CD4-positive, alpha-beta T cell treated with Interleukin-10 for 1 hour (primary cell): ENCODE measurements around the gene AGO1.
"Not testable (repeated sequence)": the region's sequence is repeated elsewhere in the genome, so short reads cannot be mapped to it uniquely, and the experiment has no call there.

Experiments
- DNase-seq: peaks from one replicate; pipeline ENCODE4 v3.0.0-alpha.2; 2020

AGO1 gene

DNA sequence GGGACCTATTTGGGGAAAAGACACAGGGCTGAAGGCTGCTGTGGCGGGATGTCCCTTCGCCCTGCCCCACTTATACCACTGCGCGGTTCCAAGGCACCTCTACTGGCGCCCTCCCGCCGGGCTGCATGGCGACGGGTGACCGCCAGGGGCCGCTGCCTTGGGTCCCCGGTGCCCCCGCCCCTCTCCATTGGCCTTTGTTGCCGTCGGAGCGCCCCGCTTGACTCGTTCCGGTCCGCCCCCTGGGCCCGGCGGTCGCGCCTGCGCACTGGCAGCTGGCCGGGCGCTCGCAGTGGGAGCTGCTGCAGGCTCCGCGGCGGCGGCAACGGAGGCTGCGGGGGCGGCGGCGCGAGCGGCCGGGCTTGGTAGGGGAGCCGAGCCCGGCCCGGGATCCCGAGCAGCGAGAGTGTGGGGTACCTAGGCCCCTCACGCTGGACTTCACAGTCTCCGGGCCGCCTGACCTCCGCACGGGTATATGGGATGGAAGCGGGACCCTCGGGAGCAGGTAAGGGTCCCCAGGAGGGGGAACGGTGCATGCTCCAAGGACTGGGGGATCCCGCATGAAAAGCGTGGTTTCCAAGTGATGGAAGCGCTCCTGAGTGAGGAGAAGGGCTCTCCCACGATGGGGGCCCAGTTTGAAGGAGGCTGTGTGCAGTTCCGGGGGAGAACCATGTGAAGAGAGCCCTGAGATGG lies at the start of gene AGO1:
AGO1 (plus strand) TSS at position 265 of the 690 bp plus-strand sequence; CDS start at position 478, 213 bp downstream.
- DNase-seq: peak; percentile 97

DNA sequence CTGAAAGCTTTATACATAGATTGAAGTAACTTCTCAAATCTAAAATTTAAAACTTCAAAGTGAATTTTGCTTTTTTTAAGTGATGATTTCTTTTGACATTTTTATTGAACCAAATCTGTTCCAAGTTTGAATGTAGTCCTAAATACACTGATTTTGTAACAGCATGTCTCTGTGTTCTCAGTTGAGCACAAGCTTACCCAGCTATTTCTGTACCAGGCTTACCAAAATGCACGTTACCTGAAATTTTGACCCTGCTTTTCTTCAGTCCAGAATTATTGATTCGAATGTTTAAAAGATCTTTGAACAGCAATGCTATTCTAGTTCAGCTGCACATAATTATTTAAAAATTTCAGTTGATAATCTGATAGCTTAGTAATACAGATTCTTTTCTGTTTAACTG lies 49.6 kb upstream of the AGO1 start:
- no peak for DNase-seq

GRCh38 chr1:35834218-35834617 lies 48.8 kb upstream of the AGO1 start:
- DNase-seq: no peak

GRCh38 chr1:35835398-35835797 lies 47.6 kb upstream of the AGO1 start:
- no peak for DNase-seq

GRCh38 chr1:35836734-35837133 lies 46.3 kb upstream of the AGO1 start:
- no peak for DNase-seq

GRCh38 chr1:35838693-35839245 lies 44.2 kb upstream of the AGO1 start:
- no peak for DNase-seq

DNA sequence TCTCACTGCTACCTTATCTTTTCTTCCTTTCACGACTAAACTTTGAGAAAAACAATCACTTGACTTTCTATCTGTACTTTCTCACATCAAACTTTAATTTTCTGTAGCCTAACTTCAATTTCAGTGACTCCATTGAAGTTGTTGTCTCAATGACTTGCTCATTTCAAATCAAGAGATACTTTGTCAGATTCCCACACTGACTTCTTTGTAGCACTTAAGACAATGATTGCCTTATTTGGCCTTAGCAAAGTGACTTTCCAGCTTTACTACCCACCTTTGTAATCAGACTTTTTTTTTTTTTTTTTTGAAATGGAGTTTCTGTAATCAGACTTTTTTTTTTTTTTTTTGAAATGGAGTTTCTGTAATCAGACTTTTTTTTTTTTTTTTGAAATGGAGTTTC lies 38.2 kb upstream of the AGO1 start:
- no peak for DNase-seq

DNA sequence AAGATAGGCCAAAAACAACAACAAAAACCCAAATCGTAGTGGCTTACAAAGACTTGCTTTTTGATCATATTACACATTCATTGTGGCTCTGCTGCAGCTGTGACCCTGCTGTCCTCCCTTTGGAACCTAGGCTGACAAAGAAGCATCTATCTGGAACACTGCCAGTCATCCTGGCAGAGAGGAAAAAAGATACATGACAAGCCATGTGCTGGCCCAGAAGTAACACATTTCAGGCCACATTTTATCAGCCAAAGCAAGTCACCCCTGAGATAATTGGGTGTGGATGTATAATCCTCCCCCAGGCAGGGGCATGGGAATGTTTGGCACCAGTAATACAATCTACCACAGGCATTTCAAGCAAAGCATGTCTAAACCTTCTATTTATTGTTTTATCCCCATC lies 37.2 kb upstream of the AGO1 start:
- no peak for DNase-seq

GRCh38 chr1:35847935-35848565 lies 35.0 kb upstream of the AGO1 start:
- DNase-seq: no peak

DNA sequence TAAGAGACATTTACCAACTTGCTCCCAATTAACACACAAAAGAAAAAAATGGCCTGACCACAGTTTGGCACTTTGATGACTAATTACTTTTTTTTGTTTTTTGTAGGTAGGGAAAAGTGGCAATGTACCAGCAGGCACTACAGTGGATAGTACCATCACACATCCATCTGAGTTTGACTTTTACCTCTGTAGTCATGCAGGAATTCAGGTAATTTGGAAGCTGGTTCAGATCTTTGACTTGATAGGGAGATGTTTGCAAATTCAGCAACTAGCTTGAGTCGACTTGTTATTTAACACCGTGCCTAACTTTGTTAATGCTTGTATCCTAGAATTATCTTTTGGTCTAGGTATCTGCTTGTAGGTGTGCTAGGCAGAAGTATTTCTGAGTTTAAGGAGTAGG lies 33.0 kb upstream of the AGO1 start:
- no peak for DNase-seq

DNA sequence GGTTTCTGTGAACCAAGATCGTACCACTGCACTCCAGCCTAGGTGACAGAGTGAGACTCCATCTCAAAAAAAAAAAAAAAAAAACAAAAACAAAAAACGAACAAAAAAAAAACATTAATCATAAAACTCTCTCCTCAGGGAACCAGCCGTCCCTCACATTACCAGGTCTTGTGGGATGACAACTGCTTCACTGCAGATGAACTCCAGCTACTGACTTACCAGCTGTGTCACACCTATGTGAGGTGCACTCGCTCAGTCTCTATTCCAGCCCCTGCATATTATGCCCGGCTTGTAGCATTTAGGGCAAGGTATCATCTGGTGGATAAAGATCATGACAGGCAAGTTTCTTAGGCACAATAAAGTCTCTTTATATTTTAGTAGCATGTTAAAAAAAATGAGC lies 32.3 kb upstream of the AGO1 start:
- no peak for DNase-seq

- no peak for DNase-seq
Measured at GRCh38 chr1:35851132-35851869, 31.7 kb upstream of the AGO1 start.

DNA sequence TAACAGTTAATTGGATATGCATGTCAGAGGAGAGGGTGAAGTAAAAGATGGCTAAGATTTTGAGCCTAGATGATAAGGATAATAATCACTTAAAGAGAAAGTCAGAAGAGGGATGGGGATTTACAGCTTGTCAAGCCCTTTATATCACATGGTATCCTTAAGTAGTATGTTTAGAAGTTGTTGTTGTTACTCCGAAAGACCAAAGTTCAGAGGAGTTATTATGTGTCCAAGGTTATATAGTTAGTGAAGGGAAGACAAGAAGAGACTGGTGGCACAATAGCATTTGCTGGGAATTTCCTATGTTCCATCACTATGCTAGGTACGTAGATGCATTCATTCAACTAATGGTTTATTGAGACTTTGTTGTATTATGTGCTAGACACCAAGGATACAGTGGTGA lies 30.8 kb upstream of the AGO1 start:
- no peak for DNase-seq

DNA sequence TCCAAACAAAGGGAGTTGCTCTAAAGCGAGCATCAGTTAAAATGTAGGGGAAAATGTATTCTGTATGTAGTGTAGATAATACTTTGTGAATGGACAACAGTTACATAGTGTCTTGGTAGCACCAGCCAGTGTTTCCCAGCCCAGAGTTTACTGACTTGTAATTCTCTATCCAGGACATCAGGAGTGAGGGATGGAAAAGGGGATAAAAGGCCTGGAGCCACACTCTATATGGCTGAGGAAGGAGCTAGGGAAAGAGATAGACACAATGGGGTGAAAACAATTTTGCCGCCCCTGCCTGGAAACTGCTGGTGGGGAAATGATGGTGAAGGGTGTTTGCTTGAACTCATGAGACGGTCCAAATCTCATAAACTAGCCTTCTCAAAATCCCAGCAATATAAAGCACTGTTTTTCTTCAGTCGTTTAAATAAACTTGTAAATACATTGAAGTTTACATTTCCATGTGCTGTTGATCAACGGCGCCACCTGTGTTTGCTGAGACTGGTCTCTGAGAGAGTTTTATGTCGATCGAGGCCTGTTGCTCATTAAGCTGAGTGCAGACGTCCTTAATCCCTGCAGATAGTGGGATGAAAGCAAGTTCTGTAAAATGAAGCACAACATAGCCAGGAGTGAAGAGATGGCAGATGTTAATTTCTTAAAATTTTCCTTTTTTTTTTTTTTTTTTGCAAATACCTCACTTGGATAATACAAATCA lies 27.9 kb upstream of the AGO1 start:
- DNase-seq: no peak

DNA sequence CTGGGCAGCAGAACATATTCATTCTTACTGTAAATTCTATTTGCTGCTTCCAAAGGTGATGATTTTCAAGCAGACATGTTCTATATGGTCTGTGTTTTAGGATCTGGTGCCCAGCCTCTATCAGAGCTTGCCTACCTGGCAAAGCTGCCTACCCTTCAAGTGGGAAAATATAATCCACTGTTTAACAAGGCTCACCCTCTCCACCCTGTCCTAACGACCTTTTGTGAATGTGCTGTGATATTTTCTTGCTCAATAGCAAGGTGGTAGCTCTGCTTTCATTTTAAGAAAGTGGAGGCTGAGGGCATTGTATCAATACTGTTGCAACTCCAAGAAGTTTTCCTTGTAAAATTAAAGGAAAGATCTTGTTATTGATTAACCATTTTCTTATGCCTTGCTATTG lies 26.0 kb upstream of the AGO1 start:
- no peak for DNase-seq

- no peak for DNase-seq
Measured at GRCh38 chr1:35857830-35858229, 25.2 kb upstream of the AGO1 start.

DNA sequence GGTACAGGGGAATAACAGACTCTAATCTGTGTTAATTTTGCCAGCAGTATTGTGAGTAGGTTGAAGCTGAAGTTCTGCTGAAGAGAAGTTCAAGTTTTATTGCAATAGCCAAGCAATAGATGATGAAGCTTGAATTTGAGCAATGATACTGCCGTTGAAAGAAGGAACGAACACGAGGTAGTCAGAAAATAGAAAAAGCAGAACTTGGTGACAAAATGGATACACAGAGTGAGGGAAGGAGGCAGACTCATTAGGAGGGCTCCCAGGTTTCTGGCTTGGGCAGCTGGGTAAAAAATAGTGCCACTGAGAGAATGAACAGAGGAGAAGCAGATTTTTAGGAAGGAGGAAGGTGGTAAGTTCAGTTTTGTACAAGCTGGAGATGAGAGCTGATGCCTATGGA lies 22.3 kb upstream of the AGO1 start:
- DNase-seq: no peak

- no peak for DNase-seq
Measured at GRCh38 chr1:35863136-35863535, 19.9 kb upstream of the AGO1 start.

DNA sequence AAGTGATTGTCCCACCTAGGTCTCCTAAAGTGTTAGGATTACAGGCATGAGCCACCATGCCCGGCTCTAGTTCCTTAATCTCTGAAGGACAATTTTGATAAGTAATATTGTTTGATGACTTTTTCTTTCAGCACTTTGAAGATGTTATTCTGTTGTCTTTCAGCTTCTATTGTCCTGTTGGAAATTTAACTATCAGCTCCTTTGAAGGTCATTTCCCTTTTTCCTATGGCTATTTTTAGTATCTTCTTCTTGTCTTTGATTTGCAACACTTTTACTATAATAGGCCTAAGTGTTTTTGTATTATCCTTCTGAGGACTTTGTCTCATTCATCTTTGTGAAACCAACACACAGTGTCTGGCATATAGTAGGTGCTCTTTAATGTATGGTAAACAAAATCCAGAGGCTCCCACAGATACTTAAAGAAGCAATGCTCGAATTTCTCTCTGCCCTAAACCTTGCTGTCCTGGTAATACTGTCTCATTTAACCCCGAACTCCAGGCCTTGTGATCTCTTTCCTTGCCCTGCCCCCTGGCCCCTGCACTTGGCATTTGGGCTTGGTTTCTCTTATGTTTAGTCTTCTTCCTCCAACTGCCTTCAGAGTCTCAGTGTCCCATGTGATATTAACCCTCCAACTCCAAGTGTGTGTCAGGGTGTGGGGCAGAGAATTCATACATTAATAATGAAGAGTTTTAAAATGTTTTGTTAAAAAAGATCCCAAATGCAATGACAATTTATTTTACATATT lies 19.0 kb upstream of the AGO1 start:
- no peak for DNase-seq

DNA sequence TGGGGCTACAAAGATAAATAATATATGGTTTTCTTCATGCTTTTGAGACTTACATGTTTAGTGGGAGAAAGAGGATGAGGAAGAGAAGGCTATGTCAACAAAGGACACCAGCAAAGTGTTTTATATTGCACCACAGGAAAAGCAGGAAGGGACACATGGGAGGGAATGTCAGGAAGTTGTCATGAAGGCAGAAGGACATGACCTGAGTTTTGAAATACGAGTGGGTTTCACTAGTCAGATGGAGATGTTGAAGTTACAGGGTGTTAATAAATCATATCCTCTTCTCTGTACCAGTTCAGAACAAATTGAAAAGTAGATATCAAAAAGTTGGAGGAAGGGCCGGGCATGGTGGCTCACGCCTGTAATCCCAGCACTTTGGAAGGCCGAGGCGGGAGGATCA lies 18.2 kb upstream of the AGO1 start:
- no peak for DNase-seq

GRCh38 chr1:35866991-35867390 lies 16.0 kb upstream of the AGO1 start:
- no peak for DNase-seq

- not testable (repeated sequence) for DNase-seq
Measured at GRCh38 chr1:35869245-35869950, 13.6 kb upstream of the AGO1 start.
